Bronchial epithelial cell (primary cell): ENCODE results near the gene RIC3. TPM values are rescaled to one million over a fixed set of nuclear protein-coding genes. Genes with fewer than 3 reads are reported as not detected.

ENCODE experiments used
- DNase-seq: peaks from one replicate; pipeline ENCODE4 v3.0.0-alpha.2; 2010; ENCODE audit warnings: low read depth
- FAIRE-seq: peaks from 2 replicates; lab custom pipeline; 2011; peaks lifted over from hg19 to GRCh38; lab: Jason Lieb, UNC
- H3K27me3 ChIP-seq: 2 replicates; pipeline ENCODE4 v1.5.1; 2011; ENCODE audit warnings: low read length; ENCODE audit not compliant: control insufficient read depth, insufficient read depth
- H3K36me3 ChIP-seq: 2 replicates; pipeline ENCODE4 v1.5.1; 2011; ENCODE audit warnings: low read length; ENCODE audit not compliant: control insufficient read depth, insufficient read depth
- H3K4me3 ChIP-seq: 2 replicates; pipeline ENCODE4 v1.5.1; 2011; ENCODE audit warnings: mild to moderate bottlenecking, low read depth, low read length, control low read depth
- total RNA-seq: library from RNA; depleted of rRNA; stranded (reverse); fragments of >200 nt; gene quantifications from 2 replicates; pipeline ENCODE4 v1.2.1, GENCODE V29; 2014
- TF ChIP-seq, protein P1 (sequence below): IDR thresholded peaks from 2 replicates; pipeline ENCODE4 v1.5.1; 2011; ENCODE audit warnings: mild to moderate bottlenecking, moderate library complexity, low read length, control low read depth, inconsistent platforms; ENCODE audit not compliant: insufficient read depth, severe bottlenecking

RIC3 gene
- total RNA-seq, 1 donor from 2014 or later: 0.26 TPM

DNA sequence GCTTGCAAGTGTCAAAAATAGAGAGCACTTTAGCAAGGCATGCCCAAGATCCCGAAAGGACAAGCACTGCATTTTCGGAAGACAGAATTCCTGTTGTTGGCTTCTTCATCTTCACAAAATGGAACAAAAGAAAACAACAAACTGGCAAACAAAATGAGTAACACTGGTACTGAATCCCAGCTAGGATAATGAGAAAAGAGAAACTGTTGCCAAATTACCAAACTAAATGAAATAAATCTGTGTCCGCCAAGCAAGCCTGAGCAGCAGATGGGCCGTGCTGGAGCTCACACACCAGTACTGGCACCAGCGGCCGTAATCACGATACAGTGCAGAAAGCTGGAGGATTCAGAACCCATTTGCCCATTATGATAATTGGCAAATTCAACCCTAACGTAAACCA is 57.2 kb downstream of the RIC3 start:
- DNase-seq (no peak), FAIRE-seq (no peak)
- Histone ChIP-seq H3K4me3 (no peak overlapping the region), H3K36me3 (no peaks in the 10 kb centered on the region), H3K27me3 (no peaks in the 10 kb centered on the region)
- TF ChIP-seq, protein P1, sequence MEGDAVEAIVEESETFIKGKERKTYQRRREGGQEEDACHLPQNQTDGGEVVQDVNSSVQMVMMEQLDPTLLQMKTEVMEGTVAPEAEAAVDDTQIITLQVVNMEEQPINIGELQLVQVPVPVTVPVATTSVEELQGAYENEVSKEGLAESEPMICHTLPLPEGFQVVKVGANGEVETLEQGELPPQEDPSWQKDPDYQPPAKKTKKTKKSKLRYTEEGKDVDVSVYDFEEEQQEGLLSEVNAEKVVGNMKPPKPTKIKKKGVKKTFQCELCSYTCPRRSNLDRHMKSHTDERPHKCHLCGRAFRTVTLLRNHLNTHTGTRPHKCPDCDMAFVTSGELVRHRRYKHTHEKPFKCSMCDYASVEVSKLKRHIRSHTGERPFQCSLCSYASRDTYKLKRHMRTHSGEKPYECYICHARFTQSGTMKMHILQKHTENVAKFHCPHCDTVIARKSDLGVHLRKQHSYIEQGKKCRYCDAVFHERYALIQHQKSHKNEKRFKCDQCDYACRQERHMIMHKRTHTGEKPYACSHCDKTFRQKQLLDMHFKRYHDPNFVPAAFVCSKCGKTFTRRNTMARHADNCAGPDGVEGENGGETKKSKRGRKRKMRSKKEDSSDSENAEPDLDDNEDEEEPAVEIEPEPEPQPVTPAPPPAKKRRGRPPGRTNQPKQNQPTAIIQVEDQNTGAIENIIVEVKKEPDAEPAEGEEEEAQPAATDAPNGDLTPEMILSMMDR: no peak

DNA sequence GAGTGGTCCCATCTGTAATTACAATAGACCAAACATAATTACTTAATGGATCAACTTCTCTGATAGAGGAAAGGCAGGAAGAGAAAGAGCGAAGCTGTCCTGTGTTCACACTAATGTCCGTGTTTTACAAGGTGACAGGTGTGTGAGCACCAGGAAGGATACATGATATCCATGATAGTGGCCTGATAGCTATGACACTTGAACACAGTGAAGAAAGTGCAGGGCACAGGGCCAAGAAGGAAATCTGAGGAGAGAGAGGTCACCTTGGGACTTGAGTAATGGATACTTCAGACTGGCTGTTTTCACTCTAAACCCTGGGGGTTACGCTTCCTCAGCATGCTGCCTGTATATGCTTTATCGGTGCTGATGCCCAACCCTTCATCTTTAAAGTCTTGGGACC is 58.4 kb downstream of the RIC3 start:
- Histone ChIP-seq H3K27me3 (no peaks in the 10 kb centered on the region), H3K36me3 (no peaks in the 10 kb centered on the region), H3K4me3 (no peak overlapping the region)
- TF ChIP-seq, protein P1: no peak
- no peak for DNase-seq
- FAIRE-seq: peak; percentile 7

DNA sequence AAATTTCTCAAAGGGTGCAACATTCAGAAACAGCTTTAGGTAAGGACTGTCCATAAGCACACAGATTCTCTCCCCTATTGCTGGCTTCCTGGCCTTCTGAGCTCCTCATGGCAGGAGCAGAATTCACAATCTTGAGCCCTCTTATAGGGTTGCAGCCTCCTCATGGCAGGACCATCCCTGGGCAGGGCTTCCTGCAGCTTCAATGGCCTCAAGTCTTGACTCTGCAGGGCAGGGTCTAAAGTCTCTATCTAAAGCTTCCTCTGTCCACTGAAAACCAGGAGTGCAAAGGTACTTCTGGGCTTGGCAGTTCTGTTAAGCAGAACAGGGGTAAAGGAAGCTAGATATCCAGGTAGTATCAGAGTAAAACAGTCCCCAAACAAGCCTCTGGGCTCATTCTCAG is 59.1 kb downstream of the RIC3 start:
- no peak overlapping the region for H3K4me3 ChIP-seq
- TF ChIP-seq, protein P1: no peak
- H3K27me3 ChIP-seq: no peaks in the 10 kb centered on the region
- FAIRE-seq: no peak
- no peak for DNase-seq
- H3K36me3 ChIP-seq: no peaks in the 10 kb centered on the region

DNA sequence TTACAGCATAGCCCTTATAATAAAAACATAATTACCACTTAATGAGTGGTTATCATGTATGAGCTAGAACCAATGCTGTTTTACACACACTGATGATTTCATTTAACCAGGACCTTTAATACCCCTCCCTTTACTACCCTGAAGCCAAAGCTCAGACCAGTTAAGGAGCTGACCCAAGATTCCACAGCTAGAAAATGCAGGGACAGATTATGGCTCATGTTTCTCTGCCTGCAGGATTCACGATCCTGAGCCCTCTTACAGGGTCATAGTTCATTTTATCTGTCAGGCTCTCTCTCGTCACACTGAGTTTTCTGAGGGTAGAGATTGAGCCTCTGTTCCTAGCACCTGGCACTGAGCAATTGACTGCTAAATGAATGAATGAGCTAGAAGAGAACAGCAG is 60.4 kb downstream of the RIC3 start:
- FAIRE-seq: no peak
- TF ChIP-seq, protein P1: no peak
- H3K36me3 ChIP-seq: no peaks in the 10 kb centered on the region

DNA sequence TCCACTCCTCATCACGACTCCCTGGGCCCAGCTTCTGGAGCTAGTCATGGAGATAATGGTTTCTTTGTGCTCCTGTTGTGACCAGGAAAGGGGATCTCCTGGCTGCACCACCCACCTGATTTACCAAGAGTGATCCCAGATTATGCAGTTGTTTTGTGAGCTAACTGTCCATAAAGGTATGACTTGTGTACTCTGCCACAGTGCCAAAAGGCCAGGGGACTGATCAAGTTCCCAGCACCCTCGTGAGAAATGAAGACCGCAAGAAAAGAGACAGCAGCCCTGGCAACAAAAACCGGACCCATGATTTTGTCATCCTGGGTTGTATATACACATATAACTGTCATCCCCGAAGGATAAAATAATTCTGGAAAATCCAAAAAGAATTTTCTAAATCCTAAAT is 61.2 kb downstream of the RIC3 start:
- TF ChIP-seq, protein P1: no peak
- DNase-seq (no peak), FAIRE-seq (no peak)
- H3K4me3 ChIP-seq: no peak overlapping the region
- H3K36me3 ChIP-seq: no peaks in the 10 kb centered on the region
- no peaks in the 10 kb centered on the region for H3K27me3 ChIP-seq

More for the DNA sequence above, 60.4 kb downstream of the RIC3 start:
- Histone ChIP-seq H3K27me3 (no peaks in the 10 kb centered on the region), H3K4me3 (no peak overlapping the region)
- no peak for DNase-seq

DNA sequence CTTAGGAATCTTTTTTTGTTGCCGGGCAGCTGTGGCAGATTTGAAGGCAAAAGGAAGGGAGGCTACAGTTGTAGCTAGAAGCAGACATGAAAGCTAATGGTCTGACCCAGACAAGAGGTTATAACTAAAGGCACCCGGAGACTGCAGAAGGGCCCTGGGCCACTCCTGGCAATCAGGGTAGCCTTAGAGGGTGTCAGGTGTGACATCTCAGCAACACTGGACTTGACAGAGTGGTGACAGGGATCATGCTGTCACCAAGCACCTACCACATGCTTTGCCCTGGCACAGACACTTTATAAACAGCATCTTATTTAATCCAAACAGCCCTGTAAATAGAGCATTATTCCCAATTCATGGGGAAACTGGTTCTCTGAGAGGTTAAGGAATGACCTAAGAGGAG is 62.1 kb downstream of the RIC3 start:
- DNase-seq: no peak
- H3K27me3 ChIP-seq: no peaks in the 10 kb centered on the region
- H3K36me3 ChIP-seq: no peaks in the 10 kb centered on the region
- TF ChIP-seq, protein P1: no peak
- FAIRE-seq: no peak
- H3K4me3 ChIP-seq: no peak overlapping the region
